AG09309 (cell line): Measurements from ENCODE around the gene GTF3A.

Experiments used
- DNase-seq: peaks from one replicate; pipeline ENCODE4 v3.0.0-alpha.2; 2010; ENCODE audit warnings: low read depth
- H3K4me3 ChIP-seq: 2 replicates; pipeline ENCODE4 v1.5.1; 2011; ENCODE audit warnings: mild to moderate bottlenecking, low read depth, low read length, moderate library complexity; ENCODE audit not compliant: control insufficient read depth
- CTCF ChIP-seq: IDR thresholded peaks from 2 replicates; pipeline ENCODE4 v1.5.1; 2011; ENCODE audit warnings: mild to moderate bottlenecking, low read depth, low read length, inconsistent platforms; ENCODE audit not compliant: insufficient read depth, control insufficient read depth; ENCODE audit errors: missing control alignments

The GTF3A gene

GRCh38 chr13:27383104-27383921 lies 41.1 kb upstream of the GTF3A start:
- H3K4me3 ChIP-seq = no peak overlapping the region
- DNase-seq = no peak
- no peak for TF ChIP-seq CTCF

GRCh38 chr13:27384285-27384684 lies 40.1 kb upstream of the GTF3A start:
- no peak overlapping the region for H3K4me3 ChIP-seq

GRCh38 chr13:27388241-27388640 lies 36.2 kb upstream of the GTF3A start:
- DNase-seq = no peak
- H3K4me3 ChIP-seq = no peak overlapping the region
- no peak for TF ChIP-seq CTCF

More at GRCh38 chr13:27384285-27384684, 40.1 kb upstream of the GTF3A start:
- DNase-seq = no peak
- TF ChIP-seq CTCF = no peak

GRCh38 chr13:27389891-27390290 lies 34.5 kb upstream of the GTF3A start:
- H3K4me3 ChIP-seq = no peak overlapping the region
- TF ChIP-seq CTCF = no peak
- no peak for DNase-seq

GRCh38 chr13:27391471-27391870 lies 32.9 kb upstream of the GTF3A start:
- DNase-seq = no peak
- H3K4me3 ChIP-seq = no peak overlapping the region
- TF ChIP-seq CTCF = no peak

GRCh38 chr13:27393101-27393500 lies 31.3 kb upstream of the GTF3A start:
- TF ChIP-seq CTCF = no peak
- no peak for DNase-seq
- H3K4me3 ChIP-seq = no peak overlapping the region
